MM.1S (cell line): ENCODE results near the gene RCCD1.

Source experiments
- DNase-seq: peaks from one replicate; pipeline ENCODE4 v3.0.0-alpha.2; 2015
- H2AFZ ChIP-seq: fragments of 300-600 bp; sonication (generic); 2 replicates; pipeline ENCODE4 v1.6.0; 2016; ENCODE audit warnings: antibody characterized with exemption, low read length
- H3F3A ChIP-seq: fragments of 300-600 bp; sonication (generic); 2 replicates; pipeline ENCODE4 v1.6.1; 2016; ENCODE audit warnings: mild to moderate bottlenecking, antibody characterized with exemption, low read length, moderate library complexity, mixed read lengths; ENCODE audit not compliant: insufficient read depth
- H3K27ac ChIP-seq: fragments of 300-600 bp; sonication (generic); 2 replicates; pipeline ENCODE4 v1.5.1; 2016; ENCODE audit warnings: mild to moderate bottlenecking, low read length
- H3K27me3 ChIP-seq: fragments of 300-600 bp; sonication (generic); replicated peaks from 2 replicates; pipeline ENCODE4 v1.6.0; 2016; ENCODE audit warnings: low read length; ENCODE audit not compliant: insufficient read depth
- H3K36me3 ChIP-seq: fragments of 300-600 bp; sonication (generic); replicated peaks from 2 replicates; pipeline ENCODE4 v1.6.1; 2016; ENCODE audit warnings: mild to moderate bottlenecking, low read length, mixed read lengths; ENCODE audit not compliant: insufficient read depth
- H3K4me1 ChIP-seq: fragments of 300-600 bp; sonication (generic); 2 replicates; pipeline ENCODE4 v1.6.1; 2016; ENCODE audit warnings: low read length, mixed read lengths
- H3K4me2 ChIP-seq: fragments of 300-600 bp; sonication (generic); 2 replicates; pipeline ENCODE4 v1.6.0; 2016; ENCODE audit warnings: low read depth, low read length
- H3K4me3 ChIP-seq: fragments of 300-600 bp; sonication (generic); 2 replicates; pipeline ENCODE4 v1.5.1; 2016; ENCODE audit warnings: low read length, mixed read lengths
- H3K79me2 ChIP-seq: fragments of 300-600 bp; sonication (generic); 2 replicates; pipeline ENCODE4 v1.6.1; 2016; ENCODE audit warnings: mixed run types, low read length, mixed read lengths
- H3K9ac ChIP-seq: fragments of 300-600 bp; sonication (generic); 2 replicates; pipeline ENCODE4 v1.6.1; 2016; ENCODE audit warnings: low read length, mixed read lengths
- H3K9me2 ChIP-seq: fragments of 300-600 bp; sonication (generic); replicated peaks from 2 replicates; pipeline ENCODE4 v1.6.1; 2016; ENCODE audit warnings: mild to moderate bottlenecking, low read length, mixed read lengths; ENCODE audit not compliant: insufficient read depth
- H3K9me3 ChIP-seq: fragments of 300-600 bp; sonication (generic); replicated peaks from 2 replicates; pipeline ENCODE4 v1.6.1; 2016; ENCODE audit warnings: mild to moderate bottlenecking, low read length, mixed read lengths; ENCODE audit not compliant: insufficient read depth
- H4K20me1 ChIP-seq: fragments of 300-600 bp; sonication (generic); 2 replicates; pipeline ENCODE4 v1.6.1; 2016; ENCODE audit warnings: mild to moderate bottlenecking, low read length, moderate library complexity, mixed read lengths; ENCODE audit not compliant: insufficient read depth
- CTCF ChIP-seq: fragments of 300-600 bp; sonication (generic); IDR thresholded peaks from 2 replicates; pipeline ENCODE4 v1.5.1; 2016; ENCODE audit warnings: antibody characterized with exemption, low read length, mixed read lengths
- EZH2 ChIP-seq: fragments of 300-600 bp; sonication (generic); optimal IDR thresholded peaks from 2 replicates; pipeline ENCODE3; 2017; ENCODE audit warnings: low read depth, mild to moderate bottlenecking, antibody characterized with exemption, low read length, mixed read lengths
- EZH2phosphoT487 ChIP-seq: fragments of 300-600 bp; sonication (generic); IDR thresholded peaks from 2 replicates; pipeline ENCODE4 v1.6.1; 2018; ENCODE audit warnings: antibody characterized with exemption, low read length

RCCD1 gene

GRCh38 chr15:90994059-90994416 lies 39.4 kb downstream of the RCCD1 start:
- no peak for TF ChIP-seq CTCF
- TF ChIP-seq EZH2phosphoT487, result no peak
- TF ChIP-seq EZH2, result no peak
- no peaks in the 10 kb centered on the region for H4K20me1 ChIP-seq
- DNase-seq, result peak; percentile 21
- H3K79me2 ChIP-seq, result peaks cover 52% of the 10 kb centered on the region
- H2AFZ ChIP-seq, result peak overlapping the region; percentile 97
- H3K4me3 ChIP-seq, result peak overlapping the region; percentile 92
- H3K27ac ChIP-seq, result peak overlapping the region; percentile 66; the same call in 1 of the 2 replicates
- no peaks in the 10 kb centered on the region for H3K27me3 ChIP-seq
- peaks cover 22% of the 10 kb centered on the region for H3K4me1 ChIP-seq
- H3F3A ChIP-seq, result peaks cover 6% of the 10 kb centered on the region
- no peaks in the 10 kb centered on the region for H3K9me2 ChIP-seq
- H3K9ac ChIP-seq, result peak overlapping the region; percentile 98
- no peaks in the 10 kb centered on the region for H3K9me3 ChIP-seq
- H3K36me3 ChIP-seq, result no peaks in the 10 kb centered on the region
- H3K4me2 ChIP-seq, result peak overlapping the region; percentile 69; the same call in 1 of the 2 replicates

GRCh38 chr15:90994417-90995311 lies 40.0 kb downstream of the RCCD1 start, which contains the start of gene PRC1:
PRC1 (minus strand) TSS chr15:90994535; CDS start chr15:90994417, 118 bp downstream.
- TF ChIP-seq EZH2 (no peak), CTCF (no peak), EZH2phosphoT487 (no peak)
- Histone ChIP-seq H3F3A (peaks cover 2% of the 10 kb centered on the region; the same call in 1 of the 2 replicates), H3K4me3 (peak within 1 kb of the TSS; percentile 92), H3K9ac (peak within 1 kb of the TSS; percentile 98), H3K27me3 (no peaks in the 10 kb centered on the region), H3K9me2 (no peaks in the 10 kb centered on the region), H3K27ac (peak within 1 kb of the TSS; percentile 66; the same call in 1 of the 2 replicates), H3K9me3 (no peaks in the 10 kb centered on the region), H4K20me1 (no peaks in the 10 kb centered on the region), H3K4me2 (peak within 1 kb of the TSS; percentile 73), H2AFZ (peak within 1 kb of the TSS; percentile 97), H3K4me1 (peaks cover 15% of the 10 kb centered on the region), H3K79me2 (peaks cover 45% of the 10 kb centered on the region), H3K36me3 (no peaks in the 10 kb centered on the region)
- DNase-seq, result peak; percentile 98

- Histone ChIP-seq H3F3A (no peaks in the 10 kb centered on the region), H2AFZ (no peak overlapping the region), H3K9me3 (no peaks in the 10 kb centered on the region), H3K4me1 (peaks cover 6% of the 10 kb centered on the region; the same call in 1 of the 2 replicates), H3K9ac (no peak overlapping the region), H4K20me1 (no peaks in the 10 kb centered on the region), H3K27ac (no peak overlapping the region), H3K27me3 (no peaks in the 10 kb centered on the region), H3K36me3 (no peaks in the 10 kb centered on the region), H3K4me2 (no peak overlapping the region), H3K9me2 (no peaks in the 10 kb centered on the region), H3K79me2 (peaks cover 6% of the 10 kb centered on the region), H3K4me3 (no peak overlapping the region)
- TF ChIP-seq EZH2phosphoT487 (no peak), EZH2 (no peak), CTCF (no peak)
- no peak for DNase-seq
These were observed 44.1 kb downstream of the RCCD1 start for GRCh38 chr15:90998737-90999136.
